HG02884 (cell line): ENCODE measurements around the gene ENO3.
A peak's percentile ranks its signal among the peaks of the same experiment; 100 is the strongest.

ENCODE experiments used
- ATAC-seq: cut with Tn5 transposase; IDR thresholded peaks from one replicate; pipeline ENCODE4 v1.9.1; 2021; ENCODE audit warnings: mild to moderate bottlenecking, moderate library complexity; ENCODE audit not compliant: unreplicated experiment

ENO3 gene

DNA sequence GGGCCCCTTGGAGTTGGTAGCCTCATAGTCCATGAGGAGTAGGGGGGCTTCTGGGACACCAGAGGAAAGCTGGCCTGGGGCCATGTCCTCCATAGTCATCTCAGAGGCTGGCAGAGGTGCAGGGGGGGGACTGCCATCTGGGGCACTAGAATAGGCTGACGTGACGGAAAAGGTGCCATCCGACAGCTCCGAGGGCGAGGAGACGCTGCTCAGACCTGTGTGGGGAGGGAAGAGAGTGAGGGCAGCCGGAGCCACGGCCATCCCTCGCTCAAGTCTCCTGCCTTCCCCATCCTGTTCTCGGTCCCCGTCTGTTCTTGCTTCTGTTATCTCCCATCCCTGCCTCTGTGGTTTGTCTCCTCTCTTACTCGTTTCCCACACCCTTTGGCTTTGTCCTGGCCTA is 21.4 kb downstream of the ENO3 start:
- ATAC-seq: no peak

DNA sequence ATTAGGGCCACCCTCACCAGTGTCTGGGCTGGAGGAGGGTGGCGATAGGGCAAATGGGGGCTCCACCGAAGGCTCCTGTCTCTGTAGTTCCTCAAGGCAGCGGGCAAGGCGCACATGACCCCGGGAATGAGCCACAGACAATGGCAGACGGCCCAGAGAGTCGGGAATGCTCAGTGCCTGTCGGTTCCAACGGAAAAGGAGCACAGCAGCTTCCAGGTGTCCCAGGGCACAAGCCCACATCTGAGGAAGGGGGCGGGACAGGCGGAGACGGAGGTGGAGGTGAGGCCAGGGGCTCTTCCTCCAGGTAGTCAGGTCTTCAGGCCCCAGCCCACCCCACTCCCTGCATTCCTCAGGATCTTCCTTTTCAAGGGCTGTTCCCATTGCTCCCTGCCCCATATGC is 21.8 kb downstream of the ENO3 start:
- ATAC-seq: no peak

DNA sequence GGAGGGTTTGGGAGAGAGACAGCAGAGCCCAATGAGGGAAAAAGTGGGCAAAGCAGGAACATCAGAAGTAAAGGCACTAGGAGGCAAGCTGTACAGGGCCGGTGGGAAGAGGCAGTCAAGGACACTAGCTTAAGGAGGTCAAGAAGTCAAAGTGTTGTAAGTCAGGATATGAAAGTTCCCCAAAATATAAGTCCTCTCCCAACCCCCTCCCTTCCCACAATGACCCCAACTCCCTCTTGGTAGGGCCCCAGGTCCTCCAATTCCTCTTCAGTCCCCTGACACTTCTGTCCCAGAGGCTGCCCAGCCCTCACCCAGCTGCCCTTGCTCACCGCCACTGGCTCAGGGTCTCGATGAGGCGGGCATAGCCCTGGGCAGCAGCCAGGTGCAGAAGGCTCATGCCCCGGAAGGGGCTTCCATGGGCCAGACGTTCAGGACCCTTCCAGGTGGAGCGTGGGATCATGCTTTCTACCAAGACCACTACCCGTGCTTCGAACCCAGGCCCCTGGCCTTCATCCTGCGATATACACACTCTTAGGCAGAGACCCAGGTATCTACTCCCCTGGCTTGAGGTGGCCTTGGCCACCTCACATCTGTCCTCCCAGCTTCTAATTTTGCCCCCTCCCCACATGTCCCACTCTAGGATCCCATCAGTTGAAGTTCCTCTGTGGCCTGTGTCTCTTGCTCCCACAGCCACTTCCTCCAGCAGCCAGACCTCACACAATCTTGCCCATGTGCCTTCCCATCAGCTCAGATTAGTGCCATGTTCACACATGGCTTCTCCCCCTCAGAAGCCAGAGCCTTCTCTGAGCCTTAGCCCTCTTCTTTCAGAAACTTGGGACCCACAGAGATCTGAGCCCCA is 22.6 kb downstream of the ENO3 start:
- no peak for ATAC-seq

DNA sequence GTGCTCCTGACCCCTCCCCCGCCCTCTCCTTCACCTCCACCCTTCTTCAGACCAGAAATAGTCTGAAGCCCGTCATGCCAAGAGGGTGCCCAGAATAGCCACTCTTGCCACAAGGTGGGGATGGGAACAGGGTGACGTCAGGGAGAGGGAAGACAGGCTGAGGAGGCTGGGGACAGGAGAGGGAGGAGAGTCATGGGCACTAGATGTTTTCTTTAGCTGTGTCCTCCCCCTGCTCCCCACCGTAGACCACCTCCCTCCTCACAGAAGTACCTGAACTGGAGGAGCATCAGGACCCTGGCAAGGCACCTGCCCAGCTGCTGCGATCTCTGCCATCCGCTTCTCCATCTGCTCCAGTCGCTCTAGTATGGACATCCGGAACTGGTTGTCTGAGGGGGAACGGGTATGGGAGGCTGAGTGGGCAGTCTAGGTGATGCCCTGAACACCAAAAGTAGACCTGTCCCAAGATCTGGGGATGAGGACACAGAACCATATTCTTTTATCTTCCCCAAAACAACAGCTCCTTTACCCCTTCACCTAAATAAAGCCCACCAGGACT is 23.3 kb downstream of the ENO3 start:
- ATAC-seq: no peak

DNA sequence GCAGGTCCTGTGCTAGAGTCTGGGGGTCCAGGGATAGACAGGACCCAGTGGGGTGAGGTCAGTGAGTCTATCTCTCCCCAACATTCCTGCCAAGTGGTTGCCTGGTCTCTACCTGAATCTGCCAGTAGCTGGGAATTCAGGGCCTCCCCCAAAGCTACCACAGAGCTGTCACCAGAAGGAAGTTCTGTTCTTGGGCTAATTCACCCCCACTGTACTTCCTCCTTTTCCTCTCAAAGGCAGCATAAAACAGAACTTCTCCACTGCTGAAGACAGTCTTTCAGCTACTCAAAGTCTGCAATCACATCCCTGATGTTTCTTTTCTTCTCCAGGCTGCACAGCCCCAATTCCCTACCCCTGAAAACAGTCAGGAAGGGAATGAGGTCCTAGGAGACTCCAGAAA is 27.8 kb downstream of the ENO3 start:
- ATAC-seq: no peak

DNA sequence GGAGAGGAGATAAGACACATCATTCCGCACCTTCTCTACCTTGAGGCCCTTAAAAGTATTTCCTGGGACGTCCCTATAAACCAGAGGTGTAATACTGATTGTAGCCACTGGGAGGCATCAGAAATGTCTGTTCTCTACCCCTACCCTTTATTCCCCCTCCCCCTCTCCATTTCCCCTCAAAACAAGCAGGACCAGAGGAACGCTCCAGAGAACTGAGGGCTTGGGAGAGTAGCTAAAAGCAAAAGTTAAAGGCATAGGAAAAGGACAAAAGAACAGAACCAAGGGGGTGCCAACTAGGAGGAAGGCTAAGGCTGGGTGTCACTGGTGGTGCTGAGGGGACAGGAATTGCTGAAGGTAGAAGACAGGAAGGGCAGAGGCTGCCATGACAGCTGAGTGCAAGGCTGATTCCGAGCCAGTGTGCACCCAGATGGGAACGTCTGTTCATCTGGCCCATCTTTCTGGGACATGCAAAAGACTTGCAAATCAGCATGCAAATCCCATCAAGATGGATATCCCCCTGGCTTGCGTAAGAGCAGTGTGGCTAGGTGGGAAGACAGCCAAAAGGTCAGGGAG is 29.8 kb downstream of the ENO3 start:
- no peak for ATAC-seq

DNA sequence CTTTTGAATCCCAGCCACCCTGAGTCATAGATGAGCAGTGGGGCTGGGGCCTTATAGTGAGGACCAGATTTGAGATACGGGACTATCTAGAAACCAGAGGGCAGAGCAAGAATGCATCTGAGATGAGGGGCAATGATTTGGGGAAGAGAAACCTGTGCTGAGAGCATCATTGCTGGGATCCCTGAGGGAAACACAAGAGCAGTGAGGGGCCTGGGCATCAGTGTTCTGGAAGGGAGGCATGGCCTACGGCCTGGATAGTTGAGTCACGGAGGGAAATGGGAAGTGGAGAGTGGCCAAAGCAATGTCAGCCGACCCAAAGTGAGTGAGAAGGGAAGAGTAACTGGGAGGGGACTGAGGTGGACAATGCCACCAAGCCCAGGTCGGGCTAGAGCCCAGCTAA is 31.4 kb downstream of the ENO3 start:
- no peak for ATAC-seq

DNA sequence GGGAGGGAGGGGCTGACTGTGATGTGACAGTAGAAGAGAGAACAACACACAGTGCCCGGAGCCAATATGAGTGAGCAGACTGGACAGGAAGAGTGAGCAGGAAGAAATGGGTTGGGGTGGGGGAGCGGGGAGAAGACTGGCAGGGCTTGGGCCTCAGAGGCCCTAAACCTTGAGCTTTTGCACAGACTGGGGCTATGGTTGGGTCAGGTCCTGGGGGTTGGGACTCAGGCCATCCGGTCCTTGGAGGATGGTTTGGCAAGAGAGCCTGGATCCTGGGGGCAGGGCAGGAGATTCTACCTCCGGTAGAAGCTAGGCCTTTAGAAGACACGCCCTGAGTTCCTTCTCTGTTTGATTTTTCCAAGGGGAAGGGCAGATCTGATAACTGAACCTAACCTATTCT is 35.5 kb downstream of the ENO3 start:
- no peak for ATAC-seq

DNA sequence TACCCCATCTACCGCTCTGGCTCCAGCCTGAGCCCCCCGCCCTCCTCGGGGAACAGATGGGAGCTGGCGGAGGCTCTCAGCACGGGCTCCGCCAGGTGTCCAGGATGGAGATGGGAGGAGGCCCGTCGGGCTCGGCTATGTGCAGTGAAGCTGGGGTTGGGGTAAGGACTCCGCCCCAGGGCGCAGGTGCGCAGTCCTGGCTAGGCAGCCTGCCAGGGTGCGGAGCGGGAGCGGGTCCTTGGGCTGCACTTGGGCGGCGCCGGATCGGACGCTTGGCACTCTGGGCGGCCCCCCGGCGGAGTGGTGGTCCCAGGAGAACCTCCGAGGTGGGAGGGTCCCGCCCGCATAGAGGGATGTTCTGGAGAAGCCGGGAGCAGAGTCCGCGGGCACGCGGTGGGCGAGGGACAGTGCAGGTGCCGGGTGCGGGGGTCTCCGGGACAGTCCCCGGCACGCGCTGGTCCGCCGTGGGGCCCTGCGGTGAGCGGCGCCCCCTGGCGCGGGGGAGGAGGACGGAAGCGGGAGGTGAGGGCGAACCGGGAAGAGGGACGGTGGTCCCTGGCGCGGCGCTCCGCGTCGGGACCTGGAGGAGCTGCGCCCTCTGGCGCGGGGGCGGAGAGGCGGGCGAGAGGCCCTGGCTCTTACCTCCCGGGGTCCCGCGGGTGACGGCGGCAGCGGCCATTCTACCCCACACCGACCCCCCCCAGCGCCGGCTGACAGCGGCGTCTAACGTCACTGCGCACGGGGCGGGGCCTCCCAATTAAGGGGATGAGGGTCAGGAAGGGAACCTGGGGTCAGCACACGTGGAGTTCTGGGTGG is 36.2 kb downstream of the ENO3 start, which contains the start of gene CAMTA2:
Gene CAMTA2, minus strand, starts transcription at position 725 of the 816 bp plus-strand sequence. CDS start 1,453 bp downstream, outside the sequence.
- ATAC-seq: peak; percentile 52

DNA sequence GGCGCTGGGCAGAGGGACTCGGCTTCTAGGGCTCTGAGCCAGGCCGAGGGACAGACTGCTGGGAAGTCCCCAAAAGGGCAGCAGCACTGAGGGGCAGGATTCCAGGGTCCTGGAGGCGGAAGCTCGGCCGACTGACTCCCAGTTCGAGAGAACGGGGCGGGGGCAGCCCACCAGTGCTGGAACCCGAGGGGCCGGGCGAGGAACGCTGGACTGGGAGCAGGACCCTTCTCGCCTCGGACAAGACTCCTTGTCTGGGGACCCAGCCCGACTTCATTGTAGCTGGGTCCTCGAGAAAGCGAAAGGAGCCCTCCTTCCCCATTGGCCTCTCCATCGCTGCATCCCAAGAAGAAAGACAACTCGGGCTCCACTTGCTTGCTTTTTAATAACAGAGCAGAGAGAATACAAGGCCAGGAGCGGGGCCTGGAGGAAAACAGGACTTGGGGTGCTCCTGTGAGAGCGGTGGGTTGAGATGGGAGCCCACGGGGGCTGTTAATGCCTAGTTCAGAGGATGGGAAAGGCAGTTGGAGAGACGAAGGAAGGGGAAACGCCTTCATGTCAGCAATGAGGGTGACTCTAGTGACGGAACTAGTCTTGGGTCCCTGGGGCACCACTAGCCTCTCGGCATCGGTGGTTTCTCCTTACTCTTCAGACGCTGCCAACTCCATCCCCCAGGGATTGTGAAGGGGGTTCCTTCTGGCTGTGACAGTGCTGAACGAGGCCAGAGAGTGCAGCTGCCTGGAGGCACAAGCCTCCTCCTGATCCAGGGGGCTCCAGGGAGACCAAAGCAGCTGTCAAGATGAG is 37.0 kb downstream of the ENO3 start:
- ATAC-seq: no peak

DNA sequence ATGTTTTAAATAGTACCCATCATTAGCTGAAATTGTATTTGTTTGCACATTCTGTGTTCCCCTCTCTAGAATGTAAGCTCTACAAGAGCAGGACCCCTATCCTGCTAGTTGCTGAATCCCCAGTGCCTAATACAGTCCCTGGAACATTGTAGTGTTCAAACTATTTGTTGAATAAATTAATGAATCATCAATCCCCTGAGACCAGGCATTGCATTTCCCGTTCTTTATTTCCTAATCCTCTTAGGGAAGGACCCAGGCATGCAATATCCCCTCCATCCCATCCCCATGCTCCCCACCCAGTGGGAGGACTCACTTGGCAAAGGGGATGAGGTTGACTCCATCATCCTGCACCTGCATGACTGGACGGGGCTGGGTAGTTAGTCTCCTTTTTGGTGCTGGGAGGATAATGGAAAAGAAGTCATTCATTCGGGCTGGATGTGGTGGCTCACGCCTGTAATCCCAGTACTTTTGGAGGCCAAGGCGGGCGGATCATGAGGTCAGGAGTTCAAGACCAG is 43.2 kb downstream of the ENO3 start:
- no peak for ATAC-seq

DNA sequence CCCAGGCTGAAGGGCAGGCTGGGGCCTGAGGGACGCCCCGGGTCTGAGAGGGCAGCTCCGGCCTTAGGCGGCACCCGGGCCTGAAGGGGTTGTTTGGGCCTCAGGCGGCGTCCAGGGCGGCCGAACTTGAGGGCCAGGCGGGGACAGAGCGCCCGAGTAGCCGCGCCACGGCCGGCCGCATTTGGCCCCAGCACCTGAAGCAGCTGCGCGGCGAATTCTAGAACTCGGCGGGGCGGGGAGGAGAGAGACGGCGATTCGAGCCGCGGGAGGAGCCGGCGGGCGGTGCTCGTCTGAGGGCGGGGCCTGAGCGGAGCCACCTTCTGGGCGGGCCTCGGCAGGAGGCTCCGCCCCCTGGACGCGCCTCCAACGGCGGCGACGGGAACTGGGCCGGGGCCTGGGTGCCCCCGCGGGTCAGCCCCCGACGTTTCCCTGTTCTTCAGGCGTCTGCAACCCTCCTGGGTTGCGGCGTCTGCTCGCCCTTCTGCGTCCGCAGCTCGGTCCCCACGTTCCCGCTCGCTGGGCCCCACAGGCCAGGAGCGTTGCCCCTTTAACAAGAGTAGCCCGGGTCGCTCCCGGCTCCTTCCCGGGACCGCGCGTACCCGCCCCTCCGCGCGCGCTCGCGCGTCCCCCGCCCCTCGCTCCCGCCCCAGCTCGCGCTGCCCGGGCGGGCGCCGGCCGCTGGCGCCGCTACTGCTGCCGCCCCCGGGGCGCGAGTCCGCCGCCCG is 46.5 kb downstream of the ENO3 start, which contains the start of the genes INCA1 and KIF1C:
Gene INCA1, minus strand, starts transcription at position 221 of the 725 bp plus-strand sequence. CDS start 3,085 bp downstream, outside the sequence.
Gene KIF1C, plus strand, starts transcription at position 649 of the 725 bp plus-strand sequence. CDS start 2,297 bp downstream, outside the sequence.
- ATAC-seq: peak; percentile 81

DNA sequence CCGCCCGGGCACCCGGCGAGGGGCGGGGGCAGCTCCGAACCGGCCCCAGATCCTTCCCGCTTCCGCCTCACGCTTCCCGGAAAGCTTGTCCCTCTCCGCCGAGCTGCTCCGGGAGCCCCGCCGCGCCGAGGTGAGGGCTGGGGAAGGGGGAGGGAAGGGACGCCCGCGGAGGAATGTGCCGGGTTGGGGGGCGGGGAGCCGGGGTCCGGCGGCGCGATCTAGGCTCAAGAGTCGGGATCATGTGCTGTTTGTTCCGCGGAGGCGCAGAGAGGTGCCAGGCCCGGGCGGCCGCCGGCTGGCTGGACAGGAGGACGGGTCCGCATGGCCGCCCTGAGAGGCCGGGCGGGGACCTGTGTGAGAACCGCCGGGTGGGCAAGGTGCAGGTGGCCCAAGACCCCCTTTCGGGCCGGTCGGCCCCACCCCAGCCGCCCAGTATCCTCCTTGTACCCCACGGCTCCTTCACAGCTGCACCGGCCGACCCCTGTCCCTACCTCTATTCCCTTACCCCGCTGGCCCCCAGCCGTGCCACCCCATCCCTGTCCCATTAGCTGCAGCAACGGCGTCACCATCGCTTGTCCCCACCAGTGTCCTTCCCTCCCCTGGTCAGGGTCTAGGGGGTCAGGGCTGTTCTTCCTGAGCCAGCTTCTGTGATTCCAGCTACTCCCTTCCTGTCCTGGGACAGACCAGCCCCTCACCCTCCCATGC is 47.3 kb downstream of the ENO3 start:
- ATAC-seq: peak; percentile 9

DNA sequence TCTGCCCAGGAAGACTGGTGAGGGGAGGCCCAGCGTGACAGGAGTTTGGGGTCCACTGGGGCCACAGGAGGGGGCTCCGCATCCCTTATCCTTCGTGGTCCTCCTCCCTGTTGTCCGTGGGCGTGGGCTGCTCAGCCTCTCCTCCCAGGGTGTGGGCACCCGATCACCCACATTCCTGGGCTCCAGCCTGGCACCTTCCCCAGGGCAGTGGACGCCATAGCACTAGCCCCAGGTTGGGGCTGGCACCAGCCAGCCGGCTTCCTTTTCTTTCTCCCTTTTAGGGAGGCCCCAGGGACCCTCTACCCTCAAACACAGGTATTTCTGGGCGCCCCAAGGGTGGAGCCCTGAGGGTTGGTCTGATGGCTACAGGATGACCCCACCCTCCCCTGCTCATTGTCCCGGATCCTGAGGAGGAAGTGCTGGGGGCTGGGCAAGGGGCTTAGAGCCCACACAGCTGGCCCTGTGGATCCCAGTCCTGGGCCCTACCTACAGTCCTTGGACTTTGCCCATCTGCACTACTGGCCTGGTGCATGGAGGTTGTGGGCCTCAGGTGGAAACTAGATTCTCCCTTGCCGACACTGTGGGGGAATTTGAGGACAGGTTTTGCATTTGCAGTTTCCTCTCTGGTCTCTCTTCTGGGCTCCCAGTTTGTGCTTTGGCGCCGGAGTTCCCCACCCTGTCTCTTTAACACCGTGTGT is 48.0 kb downstream of the ENO3 start:
- no peak for ATAC-seq

DNA sequence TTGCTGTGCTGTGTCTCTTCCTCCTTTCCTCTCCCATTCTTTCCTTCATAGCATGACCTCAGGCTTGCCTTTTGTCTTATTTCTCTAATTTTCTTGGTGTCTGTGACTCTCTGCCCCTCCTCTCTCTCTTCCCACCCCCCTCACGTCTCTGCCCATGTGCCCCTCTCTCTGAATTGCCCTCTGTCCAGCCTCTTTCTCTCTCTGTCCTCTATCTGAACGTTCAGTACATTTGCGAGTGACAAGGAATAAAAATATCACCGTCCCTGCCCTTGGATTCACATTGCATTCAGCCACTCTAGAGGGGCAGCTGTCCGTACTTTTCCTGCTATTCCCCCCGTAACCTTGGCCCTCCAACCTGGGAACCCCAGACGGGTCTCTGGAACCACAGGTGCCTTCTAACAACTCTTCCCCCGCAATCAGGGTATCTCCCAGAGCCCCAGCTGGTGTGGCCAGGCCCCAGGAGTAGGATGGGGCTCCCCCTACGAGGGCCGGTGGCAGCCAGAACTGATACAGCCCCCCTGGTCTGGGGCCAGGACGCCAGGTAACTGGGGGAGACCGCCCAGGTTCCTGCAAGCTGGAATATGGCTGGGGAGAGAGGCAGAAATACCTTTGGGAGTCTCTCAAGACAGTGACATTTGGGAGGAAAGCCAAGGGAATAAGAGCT is 48.6 kb downstream of the ENO3 start:
- ATAC-seq: no peak

DNA sequence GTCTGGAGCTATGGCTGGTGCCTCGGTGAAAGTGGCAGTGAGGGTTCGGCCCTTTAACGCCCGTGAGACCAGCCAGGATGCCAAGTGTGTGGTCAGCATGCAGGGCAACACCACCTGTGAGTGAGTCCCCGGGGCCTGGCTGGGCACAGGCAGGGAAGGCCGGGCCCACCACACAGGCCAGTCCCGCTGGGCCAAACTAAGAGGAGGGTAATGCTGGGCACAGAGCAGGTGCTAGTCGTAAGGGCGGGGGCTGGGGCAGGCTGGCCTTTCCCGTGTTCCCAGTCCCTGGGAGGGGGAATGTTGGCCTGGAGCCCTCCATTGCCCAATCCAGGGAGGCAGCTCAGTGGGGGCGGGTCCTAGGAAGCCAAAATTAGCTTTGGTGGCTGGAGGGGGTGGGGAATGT is 49.3 kb downstream of the ENO3 start:
- no peak for ATAC-seq

DNA sequence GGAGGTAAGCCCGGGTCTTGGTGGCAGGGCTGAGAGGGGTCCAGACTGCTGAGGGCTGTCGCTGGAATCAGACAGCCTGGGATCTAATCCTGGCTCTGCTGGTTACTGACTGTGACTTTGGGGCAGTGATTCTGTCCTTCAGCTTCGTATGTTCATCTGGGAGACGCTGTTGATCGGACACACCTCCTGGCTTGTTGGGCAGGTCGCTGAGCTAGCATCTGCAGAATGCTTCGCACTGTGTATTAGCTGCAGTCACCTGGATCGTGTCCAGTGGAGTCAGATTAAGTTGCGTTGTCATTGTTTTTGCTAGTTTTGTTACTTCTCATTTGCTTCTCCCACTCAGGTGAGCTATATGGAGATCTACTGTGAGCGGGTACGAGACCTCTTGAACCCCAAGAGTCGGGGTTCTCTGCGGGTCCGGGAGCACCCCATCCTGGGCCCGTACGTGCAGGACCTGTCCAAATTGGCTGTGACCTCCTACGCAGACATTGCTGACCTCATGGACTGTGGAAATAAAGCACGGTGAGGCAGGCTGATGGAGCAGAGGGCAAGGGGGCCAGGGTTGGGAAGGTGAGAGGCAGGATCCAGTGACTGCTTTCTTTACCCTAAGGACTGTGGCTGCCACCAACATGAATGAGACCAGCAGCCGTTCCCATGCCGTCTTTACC is 51.3 kb downstream of the ENO3 start:
- no peak for ATAC-seq
